GM18870 (cell line): ENCODE data around the gene CDH11.

Experiments
- ATAC-seq: cut with Tn5 transposase; IDR thresholded peaks from one replicate; pipeline ENCODE4 v1.9.1; 2021; ENCODE audit warnings: moderate library complexity; ENCODE audit not compliant: unreplicated experiment

The CDH11 gene

DNA sequence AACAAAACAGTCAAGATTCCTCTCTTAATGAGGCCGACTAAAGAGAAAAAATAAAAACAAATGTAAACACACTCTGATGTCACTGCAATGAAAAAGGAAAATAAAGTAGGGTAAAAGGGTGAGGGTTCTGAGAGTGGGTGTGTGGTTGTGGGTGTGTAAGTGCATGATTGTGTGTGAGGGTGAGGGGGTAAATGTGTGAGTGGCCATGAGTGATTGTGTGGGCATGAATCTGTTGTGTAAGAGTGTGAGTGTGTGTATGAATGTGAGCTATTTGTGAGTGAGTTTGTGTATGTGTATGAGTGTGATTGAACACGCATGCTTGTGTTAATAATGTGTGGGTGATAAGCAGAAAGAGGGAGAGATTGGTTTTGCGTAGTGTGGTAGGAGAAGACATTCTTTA is 132.8 kb downstream of the CDH11 start:
- ATAC-seq = no peak

DNA sequence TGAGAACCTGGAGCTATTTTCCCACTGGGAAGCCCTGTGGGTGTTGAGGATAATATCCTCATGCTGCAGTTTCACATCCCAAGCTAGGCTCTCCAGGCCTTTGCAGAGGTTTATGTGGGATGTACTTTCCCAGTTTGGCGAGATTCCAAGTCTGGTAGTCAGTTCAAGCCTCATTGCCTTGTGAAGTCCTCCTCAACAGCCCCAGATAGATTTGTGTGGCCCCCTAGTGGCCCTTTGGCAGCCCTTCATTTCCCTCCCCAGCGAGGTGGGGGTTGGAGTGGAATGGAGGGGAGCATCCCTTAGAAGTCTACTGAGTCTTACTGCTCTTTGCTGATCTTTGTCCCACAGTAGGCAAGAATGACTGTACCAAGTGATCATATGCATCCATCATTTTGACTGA is 137.9 kb downstream of the CDH11 start:
- no peak for ATAC-seq

DNA sequence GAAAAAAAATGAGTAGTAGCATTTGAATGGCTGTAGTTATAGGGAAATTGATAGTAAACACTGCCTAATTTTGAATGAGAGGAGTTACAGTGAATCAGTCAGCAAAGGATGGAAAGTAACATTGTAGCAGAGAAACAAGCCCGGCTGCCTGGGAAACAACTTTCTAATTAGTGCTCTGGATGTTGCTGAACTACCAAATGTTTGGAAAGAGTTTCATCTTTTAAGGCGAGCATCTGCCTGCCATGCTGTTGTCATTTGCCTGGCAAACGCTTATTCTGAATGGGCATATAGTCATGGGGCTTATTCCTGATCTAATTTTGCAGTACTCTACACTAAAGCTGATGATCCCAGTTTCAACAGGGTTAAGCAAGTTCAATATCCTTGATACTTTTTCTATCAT is 138.6 kb downstream of the CDH11 start:
- no peak for ATAC-seq

DNA sequence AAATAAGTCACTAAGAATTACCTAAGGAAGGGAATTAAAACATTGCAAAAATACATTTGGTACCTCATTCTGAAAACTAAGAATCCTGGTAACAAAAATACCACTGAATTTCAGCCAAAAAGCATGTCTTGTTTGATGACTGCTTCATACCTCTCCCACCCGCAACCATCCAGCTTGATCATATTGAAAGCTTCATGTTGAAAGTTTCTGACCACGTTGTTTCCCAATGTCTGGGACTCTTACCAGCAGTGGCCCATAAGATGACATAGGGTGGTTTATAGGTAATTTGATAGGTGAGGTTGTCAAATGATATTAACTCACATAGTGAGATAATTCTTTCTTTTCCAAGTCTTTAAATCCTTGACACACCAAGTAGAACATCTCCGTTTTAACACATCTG is 139.3 kb downstream of the CDH11 start:
- no peak for ATAC-seq

DNA sequence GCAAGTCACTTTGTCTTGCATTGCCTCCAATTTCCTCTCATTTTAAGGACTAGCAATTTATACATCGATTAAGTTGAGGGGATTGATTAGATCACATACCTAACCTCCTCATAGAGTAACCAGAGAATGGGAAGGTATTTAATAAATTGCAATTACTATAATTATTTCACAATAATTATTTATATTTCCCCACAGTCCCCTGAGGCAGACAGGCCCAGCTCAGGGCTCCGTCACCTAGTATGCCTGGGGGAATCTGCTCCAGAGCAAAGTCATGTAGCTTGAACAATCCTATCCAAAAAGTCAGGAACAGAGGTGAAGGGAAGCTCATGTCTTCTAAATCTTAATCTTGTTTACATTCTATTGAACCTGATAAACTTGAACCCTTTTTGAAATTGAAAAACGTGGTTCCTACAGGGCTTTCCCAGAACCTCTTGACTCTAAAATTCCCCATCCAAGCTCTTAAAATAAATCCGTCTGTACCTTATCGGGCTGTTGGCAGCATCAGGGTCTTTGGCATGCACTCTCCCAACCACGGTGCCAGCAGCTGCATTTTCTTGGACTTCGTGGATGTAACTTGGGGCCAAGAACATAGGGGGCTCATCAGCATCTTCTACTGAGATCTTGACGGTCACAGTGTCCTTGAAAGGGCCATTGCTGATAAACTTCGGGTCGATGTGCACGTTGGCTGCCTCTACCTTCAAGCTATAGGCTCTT is 140.1 kb downstream of the CDH11 start:
- no peak for ATAC-seq

DNA sequence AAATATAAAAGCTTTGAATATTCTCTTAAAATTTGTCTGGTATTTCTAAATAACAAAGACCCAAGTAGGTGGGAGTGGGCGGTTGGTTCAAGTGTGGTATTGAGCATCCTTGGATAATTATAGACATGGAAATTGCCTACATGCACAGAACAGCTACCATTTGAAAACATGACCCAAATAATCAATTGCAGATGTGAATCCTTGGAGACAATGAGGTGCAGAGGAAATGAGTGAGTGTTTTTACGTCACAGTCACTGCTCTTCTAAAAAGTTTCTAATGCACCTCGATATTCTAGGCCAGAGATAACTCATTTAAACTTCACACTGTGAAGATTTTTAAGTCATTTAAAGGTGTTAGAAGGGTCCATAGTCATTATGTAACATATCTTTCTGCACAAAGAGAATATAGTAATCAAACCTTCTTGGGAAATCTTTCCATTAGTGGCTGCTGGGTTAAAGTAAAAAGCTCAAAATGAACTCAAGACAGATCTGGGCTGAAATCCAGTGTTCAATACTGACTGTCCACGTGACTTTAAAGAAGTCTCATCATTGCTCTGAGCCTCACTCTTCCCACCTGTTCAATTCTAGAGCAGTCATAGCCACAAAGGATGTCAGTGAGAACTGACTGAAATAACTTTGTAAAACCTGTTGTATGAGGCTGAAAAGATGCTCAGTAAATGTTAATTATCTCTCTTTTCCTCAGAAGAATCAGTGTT is 144.5 kb downstream of the CDH11 start:
- no peak for ATAC-seq

DNA sequence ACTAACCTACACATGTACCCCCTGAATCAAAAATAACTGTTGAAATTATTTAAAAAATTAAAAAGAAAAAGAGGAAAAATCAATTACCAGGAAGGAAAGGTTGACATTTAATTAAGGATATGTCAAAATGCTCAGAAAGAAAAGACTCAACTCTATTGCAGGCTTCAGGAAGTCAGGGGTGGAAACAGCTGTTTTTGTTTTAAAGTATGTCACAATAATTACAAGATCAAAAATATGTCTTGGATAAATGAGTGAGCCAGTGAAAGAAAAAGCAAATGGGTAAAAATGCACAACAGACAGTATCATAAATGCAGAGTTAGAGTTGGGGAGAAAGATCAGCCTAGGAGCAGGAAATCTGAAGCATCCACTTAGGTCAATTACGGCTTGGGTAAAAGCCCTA is 146.0 kb downstream of the CDH11 start:
- no peak for ATAC-seq

DNA sequence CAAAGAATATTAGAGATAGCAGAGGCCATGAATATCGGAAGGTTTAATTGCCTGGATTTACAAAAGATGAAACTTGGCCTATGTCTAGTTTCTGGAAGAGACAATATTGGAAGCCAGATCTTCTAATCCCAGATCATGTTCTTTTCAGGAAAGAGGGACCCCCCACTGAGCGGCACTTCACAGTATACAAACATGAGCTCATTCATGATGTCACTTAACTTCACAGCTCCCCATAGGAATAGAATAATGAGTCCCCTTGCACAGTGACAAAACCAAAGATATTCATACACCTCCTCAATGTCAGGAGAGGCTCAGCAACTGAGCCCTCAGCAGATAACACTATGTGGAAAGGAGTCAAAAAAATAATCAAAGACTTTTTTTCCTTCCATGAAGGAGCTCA is 147.5 kb downstream of the CDH11 start:
- no peak for ATAC-seq

DNA sequence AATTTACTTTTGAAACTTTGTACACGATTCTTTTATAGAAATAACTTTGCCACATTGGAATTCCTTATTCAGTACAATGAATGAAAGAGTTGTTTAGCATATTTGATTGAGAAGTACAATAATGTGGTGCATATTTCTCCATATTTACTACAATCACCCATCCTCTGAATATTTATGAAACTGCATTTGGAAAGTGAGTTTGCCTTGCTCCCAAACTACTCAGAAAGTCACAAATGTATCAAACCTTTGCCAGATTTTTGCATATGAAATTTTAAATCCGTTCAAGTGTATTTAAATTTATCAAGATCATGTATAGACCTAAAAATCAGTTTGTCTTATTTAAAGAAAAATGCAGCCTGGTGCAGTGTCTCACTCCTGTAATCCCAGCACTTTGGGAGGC is 148.7 kb downstream of the CDH11 start:
- ATAC-seq = no peak

DNA sequence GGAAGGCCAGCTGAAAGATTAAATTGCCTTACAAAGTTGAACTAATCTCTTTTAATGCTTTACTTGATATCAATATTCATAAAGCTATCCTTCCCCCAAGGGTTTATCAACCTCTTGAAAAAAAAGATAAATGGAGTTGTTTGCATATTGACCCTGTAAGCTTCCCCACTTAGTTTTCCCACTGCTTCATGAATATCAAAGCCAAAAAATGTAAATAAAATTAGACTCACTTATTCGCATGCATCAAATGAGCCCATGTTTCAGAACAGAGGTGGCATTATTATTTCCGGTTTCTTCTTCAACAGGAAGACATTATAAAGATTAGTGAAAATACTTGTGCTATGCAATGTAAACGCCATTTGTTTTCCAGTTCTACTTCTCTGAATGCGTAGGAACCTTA is 150.7 kb downstream of the CDH11 start:
- no peak for ATAC-seq

DNA sequence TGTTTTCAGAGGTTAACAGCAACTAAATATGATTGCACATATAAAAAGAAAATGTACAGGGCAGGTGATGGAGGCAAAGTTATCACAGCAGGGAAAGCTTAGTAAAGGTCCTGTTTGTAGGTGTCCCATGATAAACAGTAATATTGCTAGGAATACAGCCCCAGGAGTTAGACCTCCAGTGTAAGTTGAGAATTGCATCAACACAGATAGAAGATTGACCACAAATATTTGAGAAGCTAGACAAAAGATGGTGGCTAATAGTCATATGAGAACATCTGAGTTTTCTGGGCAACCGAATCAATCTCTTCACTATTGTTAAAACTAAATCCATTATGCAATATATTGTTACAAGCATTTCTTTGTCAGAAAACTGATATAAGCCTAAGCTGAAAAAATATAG is 152.6 kb downstream of the CDH11 start:
- ATAC-seq = no peak

DNA sequence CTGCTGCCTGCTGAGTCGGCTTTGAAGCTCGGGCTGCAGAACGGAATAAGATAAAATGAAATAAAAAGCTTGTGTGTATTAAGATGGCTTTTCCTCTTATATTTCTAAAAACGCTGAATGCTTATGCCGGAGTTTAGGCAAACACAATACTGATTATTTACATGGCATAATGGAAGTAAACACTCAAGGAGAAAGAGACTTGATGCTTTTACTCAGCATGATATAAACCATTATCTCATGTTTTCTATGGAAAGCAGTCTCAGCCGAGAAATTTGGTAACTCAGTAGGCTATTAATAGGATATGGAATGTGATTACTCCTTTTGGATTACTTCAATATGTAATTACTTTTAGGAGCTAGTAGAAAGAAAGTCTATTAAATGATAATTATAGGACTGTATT is 153.3 kb downstream of the CDH11 start:
- no peak for ATAC-seq

DNA sequence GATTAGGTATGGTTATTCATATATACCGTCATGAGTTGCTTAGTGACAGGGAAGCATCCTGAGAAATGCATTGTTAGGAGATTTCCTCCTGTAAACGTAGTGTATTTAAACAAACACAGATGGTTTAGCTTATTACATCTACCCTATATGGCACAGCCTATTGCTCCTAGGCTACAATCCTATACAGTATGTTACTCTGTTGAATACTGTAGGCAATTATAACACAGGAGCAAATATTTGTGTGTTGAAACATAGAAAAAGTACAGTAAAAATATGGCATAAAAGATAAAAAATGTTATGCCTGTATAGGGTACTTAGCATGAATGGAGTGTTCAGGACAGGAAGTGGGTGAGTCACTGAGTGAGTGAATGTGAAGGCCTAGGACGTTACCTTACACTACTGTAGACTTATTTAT is 157.7 kb downstream of the CDH11 start:
- ATAC-seq = no peak

DNA sequence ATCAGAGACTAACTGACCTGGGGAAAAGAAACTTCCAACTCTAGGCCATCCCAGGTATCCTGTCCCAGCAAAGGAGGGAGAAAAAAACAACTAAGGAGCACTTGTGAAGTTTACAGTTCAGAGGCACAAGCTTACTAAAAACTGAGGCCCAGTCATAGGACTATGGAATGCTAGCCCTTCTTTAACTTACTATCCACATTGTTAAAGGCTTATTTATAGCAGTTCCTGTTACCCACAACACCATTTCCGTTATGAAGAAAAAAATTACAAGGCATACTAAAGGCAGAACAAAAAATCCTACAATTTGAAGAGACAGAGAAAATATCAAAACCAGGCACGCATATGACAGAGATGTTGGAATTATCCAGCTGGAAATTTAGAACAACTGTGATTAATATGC is 159.1 kb downstream of the CDH11 start:
- no peak for ATAC-seq

DNA sequence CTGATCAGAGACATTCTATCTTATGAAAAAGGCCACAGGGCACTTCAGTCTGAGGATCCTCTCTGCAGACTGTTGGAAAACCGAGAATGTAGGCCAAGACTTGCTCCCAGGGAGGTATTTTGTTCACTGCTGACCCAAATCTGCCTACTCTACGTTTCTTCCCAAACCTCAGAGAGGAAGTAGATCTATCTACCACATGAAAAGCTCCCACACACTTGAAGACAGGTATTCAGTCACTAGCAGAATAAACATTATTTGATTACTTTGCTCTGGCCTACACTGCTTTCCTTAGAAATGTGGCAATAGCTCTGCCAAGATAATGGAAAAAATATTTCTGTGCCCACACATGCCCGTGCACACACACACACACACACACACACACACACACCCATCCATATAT is 164.6 kb downstream of the CDH11 start:
- no peak for ATAC-seq

DNA sequence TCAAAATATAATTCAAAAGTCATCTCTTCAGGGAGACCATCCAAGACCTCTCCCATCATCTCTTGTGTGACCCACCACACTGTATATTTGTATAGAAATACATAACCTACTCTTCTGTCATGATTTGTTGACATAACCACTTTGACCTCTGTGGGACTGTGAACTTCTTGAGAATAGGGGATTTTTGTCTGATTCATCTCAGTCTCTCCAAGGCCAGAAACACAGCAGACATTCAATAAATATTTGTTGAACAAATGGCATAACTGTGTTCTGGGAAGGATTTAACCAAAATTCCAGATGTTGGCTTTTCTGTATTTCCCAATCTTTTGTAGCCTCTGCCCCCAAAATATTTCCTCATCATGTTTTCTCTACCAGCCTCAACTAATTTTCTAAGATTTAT is 169.7 kb downstream of the CDH11 start:
- ATAC-seq = no peak

DNA sequence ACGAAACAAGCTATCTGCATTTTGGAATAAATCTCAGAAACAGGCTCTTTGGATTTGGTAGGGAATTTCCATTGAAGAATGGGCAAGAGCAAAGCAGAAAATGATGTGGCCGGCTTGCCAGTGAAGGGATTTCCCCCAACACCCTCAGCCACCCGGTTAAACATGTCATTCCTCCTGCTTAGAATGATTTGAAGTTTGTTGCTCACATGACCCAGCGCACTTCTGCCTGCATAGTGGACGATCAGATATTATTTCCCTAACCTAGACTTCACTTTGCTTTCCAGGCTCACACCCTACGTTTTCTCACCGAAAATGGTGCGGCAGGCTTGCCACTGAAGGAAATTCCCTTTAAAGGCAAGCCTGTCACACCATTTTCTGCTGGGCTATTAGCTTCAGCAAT is 170.7 kb downstream of the CDH11 start:
- ATAC-seq = no peak

DNA sequence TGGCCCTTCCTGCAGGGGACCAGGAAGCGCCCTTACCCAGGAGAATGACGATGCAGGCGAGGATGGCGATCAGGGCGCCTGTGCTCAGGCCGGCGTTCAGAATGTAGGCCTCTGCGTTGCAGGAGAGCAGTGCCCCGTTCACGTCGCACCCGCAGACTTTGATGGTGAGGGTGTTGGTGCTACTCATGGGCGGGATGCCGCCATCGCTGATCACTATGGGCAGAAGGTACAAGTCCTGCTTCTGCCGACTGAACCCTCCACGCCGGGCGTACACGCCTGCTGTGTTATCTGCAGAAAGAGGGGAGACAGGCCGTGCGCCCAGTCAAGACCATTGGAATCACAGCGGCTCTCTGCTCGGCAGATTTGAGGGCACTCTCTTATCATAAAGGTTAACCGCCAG is 171.1 kb downstream of the CDH11 start:
- no peak for ATAC-seq

DNA sequence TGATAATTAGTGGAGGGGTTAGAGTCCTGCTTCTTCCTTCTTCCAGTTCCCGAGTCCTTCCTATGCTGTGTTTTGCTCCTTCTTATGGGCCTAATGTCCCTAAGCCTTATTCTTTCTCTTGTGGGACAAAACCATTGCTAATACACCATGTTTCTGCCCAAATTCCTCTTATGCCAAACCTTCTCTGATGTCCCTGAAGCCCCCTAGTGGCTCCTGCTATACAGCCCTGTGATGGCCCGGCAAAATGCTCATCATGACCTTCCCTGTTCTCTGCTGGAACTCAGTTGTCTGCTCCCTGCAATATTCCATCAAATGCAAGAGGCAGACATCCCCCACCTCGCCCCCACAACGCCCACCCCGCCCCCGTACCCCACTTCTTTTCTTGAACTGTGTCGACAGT is 171.6 kb downstream of the CDH11 start:
- no peak for ATAC-seq

DNA sequence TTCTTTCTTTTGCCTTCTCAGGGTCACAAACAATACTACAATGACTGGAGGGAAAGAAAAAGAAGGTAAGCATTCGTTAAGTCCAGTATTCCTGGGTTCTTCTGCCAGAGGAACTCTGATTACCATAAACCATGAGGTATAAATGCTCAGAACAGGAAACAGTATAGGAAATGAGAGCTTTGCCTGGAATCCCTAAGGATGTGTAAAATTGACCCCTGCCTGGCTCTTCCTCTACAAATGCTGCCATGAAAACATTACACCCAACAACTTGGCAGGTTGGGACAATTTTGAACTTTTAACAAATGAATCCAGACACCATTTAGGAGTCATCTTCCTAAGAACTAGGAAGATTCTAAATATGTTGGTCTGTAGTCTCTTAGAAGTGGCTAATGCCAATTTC is 173.8 kb downstream of the CDH11 start:
- ATAC-seq = no peak

DNA sequence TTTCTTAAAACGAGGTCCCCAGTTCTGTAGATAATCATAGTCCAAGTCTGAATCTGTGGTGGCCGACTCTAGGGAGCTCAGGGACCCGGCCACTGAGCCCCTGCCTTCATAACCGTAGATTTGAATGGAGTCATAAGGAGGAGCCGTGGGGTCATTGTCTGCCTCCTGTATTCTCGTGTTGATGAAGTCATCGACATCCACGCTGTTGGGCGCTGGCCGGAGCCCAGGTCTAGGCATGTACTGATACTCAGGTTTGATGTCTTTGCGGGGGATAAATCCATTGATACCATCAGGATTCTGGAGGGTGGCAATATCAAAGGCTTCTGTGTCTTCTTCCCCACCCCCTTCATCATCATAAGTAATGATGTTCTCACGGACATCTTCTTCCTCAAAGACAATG is 174.2 kb downstream of the CDH11 start:
- no peak for ATAC-seq

DNA sequence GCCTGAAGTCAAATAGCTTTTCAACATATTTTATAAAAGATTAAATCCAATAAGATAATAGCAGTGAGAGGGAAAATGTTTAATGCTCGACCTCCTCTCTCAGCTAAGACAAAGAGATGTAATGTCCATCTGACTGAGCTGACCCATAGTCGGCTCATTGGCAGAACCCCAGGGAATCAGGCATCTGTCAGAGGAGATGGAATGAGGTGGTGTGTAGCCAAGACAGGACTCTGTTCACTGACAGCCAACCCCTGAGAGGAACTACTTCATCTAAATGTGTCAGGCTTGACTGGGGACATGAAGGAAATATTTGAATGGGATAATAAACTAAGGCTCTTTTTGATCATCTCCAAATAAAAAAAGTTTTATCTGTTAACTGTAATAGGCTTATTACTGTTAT is 188.0 kb downstream of the CDH11 start:
- no peak for ATAC-seq

DNA sequence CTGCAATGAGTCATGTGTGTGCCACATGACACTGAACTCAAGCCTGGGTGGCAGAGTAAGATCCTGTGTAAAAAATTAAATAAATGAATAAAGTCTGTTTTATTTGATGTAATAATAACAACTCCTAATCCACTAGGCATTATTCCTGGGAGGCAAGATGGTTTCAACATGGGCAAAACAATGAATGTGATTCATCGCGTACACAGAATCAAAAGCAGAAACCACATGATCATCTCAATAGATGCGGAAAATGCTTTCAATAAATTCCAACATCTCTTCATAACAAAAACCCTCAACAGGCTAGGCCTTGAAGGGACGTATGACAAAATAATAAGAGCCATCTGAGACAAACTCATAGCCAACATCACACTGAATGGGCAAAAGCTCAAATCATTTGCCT is 195.4 kb downstream of the CDH11 start:
- no peak for ATAC-seq
